Gastrocnemius medialis (tissue), 4 donors: ENCODE measurements around the gene ERO1A.

ENCODE experiments used
- POLR2A ChIP-seq, 2 donors: fragments of 450-650 bp; IDR thresholded peaks; one replicate each; pipeline ENCODE4 v1.6.1; 2017; ENCODE audit warnings: antibody characterized with exemption in 2 of 2, mild to moderate bottlenecking in 2 of 2, moderate library complexity in 2 of 2
- TF ChIP-seq, protein P1 (sequence below), 5 experiments: fragments of 450-650 bp in 3 of 5; fragments of 200-600 bp in 2 of 5; sonication (generic) in 2 of 5; IDR thresholded peaks in 4 of 5; conservative IDR thresholded peaks in 1 of 5; 1 replicate in 4 of 5; 2 replicates in 1 of 5; pipeline ENCODE4 v1.5.1; 2016 to 2019; ENCODE audit warnings: antibody characterized with exemption in 5 of 5, mild to moderate bottlenecking in 3 of 5, moderate library complexity in 3 of 5

- TF ChIP-seq, protein P1, sequence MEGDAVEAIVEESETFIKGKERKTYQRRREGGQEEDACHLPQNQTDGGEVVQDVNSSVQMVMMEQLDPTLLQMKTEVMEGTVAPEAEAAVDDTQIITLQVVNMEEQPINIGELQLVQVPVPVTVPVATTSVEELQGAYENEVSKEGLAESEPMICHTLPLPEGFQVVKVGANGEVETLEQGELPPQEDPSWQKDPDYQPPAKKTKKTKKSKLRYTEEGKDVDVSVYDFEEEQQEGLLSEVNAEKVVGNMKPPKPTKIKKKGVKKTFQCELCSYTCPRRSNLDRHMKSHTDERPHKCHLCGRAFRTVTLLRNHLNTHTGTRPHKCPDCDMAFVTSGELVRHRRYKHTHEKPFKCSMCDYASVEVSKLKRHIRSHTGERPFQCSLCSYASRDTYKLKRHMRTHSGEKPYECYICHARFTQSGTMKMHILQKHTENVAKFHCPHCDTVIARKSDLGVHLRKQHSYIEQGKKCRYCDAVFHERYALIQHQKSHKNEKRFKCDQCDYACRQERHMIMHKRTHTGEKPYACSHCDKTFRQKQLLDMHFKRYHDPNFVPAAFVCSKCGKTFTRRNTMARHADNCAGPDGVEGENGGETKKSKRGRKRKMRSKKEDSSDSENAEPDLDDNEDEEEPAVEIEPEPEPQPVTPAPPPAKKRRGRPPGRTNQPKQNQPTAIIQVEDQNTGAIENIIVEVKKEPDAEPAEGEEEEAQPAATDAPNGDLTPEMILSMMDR (IDR thresholded peaks at IDR 0.05 in 4 of 5, conservative IDR thresholded peaks at IDR 0.05 in 1 of 5), result no peak
- no peak for TF ChIP-seq POLR2A (IDR thresholded peaks at IDR 0.05)
Observed at GRCh38 chr14:52663850-52664249, 31.5 kb downstream of the ERO1A start.
